Stimulated activated naive B cell treated with anti-CD40 and anti-IgM and Interleukin-4, amounts not matched to agents 10 μg/mL and 1 μg/mL and 100 μg/mL, for 72 hours (primary cell): ENCODE measurements around the gene WRAP53.

Source experiments
- ATAC-seq, 2 donors: fragments of 150-1000 bp; cut with Tn5 transposase; replicated peaks; 2 replicates each; pipeline ENCODE4 v1.10.0; 2021; ENCODE audit warnings: moderate library complexity in 1 of 2
- DNase-seq: peaks from one replicate; pipeline ENCODE4 v3.0.0; 2021
- H3K27ac Mint-ChIP-seq: one replicate; pipeline ENCODE4 v1.8.0; 2022; ENCODE audit warnings: mild to moderate bottlenecking, mixed read lengths
- H3K27me3 Mint-ChIP-seq, 2 donors: one replicate each; pipeline ENCODE4 v1.8.0; 2022; ENCODE audit warnings: mixed read lengths in 2 of 2
- H3K36me3 Mint-ChIP-seq, 2 donors: one replicate each; pipeline ENCODE4 v1.8.0; 2022; ENCODE audit warnings: mixed read lengths in 2 of 2, mild to moderate bottlenecking in 1 of 2
- H3K4me1 Mint-ChIP-seq, 2 donors: one replicate each; pipeline ENCODE4 v1.8.0; 2022; ENCODE audit warnings: mixed read lengths in 2 of 2, mild to moderate bottlenecking in 1 of 2
- H3K4me3 Mint-ChIP-seq, 2 donors: one replicate each; pipeline ENCODE4 v1.8.0; 2022; ENCODE audit warnings: mild to moderate bottlenecking in 2 of 2, mixed read lengths in 2 of 2, moderate library complexity in 1 of 2
- H3K9me3 Mint-ChIP-seq, 2 donors: one replicate each; pipeline ENCODE4 v1.8.0; 2022; ENCODE audit warnings: mixed read lengths in 2 of 2, mild to moderate bottlenecking in 1 of 2

The WRAP53 gene

GRCh38 chr17:7656958-7657609, 31.2 kb upstream of the WRAP53 start:
- Mint-ChIP-seq H3K27me3 (peaks cover 24 to 26% of the 10 kb centered on the region in 2 donors), H3K4me1 (peaks cover 4 to 11% of the 10 kb centered on the region in 2 donors), H3K9me3 (no peaks in the 10 kb centered on the region), H3K4me3 (no peak overlapping the region), H3K36me3 (no peaks in the 10 kb centered on the region), H3K27ac (peak overlapping the region; percentile 53)
- DNase-seq (no peak), ATAC-seq (no peak)

- H3K9me3 Mint-ChIP-seq: no peaks in the 10 kb centered on the region
- no peaks in the 10 kb centered on the region for H3K27me3 Mint-ChIP-seq
- peak overlapping the region; percentile 77 for H3K27ac Mint-ChIP-seq
- no peak overlapping the region for H3K4me3 Mint-ChIP-seq
- DNase-seq (no peak), ATAC-seq (no peak)
- H3K4me1 Mint-ChIP-seq: no peaks in the 10 kb centered on the region
- H3K36me3 Mint-ChIP-seq: peaks cover 31 to 44% of the 10 kb centered on the region in 2 donors
Observed at GRCh38 chr17:7667656-7668406, 20.4 kb upstream of the WRAP53 start.

- H3K27me3 Mint-ChIP-seq: no peaks in the 10 kb centered on the region
- no peaks in the 10 kb centered on the region for H3K4me1 Mint-ChIP-seq
- ATAC-seq (no peak), DNase-seq (no peak)
- H3K36me3 Mint-ChIP-seq: peaks cover 34 to 49% of the 10 kb centered on the region in 2 donors
- H3K4me3 Mint-ChIP-seq: no peak overlapping the region
- H3K27ac Mint-ChIP-seq: no peak overlapping the region
- H3K9me3 Mint-ChIP-seq: peaks cover 2 to 3% of the 10 kb centered on the region in 2 donors
Observed at GRCh38 chr17:7668482-7668881, 19.8 kb upstream of the WRAP53 start.

GRCh38 chr17:7673239-7673638, 15.0 kb upstream of the WRAP53 start:
- Mint-ChIP-seq H3K4me1 (no peaks in the 10 kb centered on the region), H3K27me3 (no peaks in the 10 kb centered on the region), H3K9me3 (peaks cover 9 to 10% of the 10 kb centered on the region in 2 donors), H3K4me3 (no peak overlapping the region), H3K36me3 (peaks cover 51 to 63% of the 10 kb centered on the region in 2 donors), H3K27ac (no peak overlapping the region)
- DNase-seq (no peak), ATAC-seq (no peak)

GRCh38 chr17:7674934-7675333, 13.3 kb upstream of the WRAP53 start:
- peaks cover 47 to 53% of the 10 kb centered on the region in 2 donors for H3K36me3 Mint-ChIP-seq
- H3K4me1 Mint-ChIP-seq: peaks cover 0 to 1% of the 10 kb centered on the region in 2 donors
- no peak overlapping the region for H3K4me3 Mint-ChIP-seq
- DNase-seq (no peak), ATAC-seq (no peak)
- H3K27me3 Mint-ChIP-seq: no peaks in the 10 kb centered on the region
- peaks cover 9 to 10% of the 10 kb centered on the region in 2 donors for H3K9me3 Mint-ChIP-seq
- H3K27ac Mint-ChIP-seq: no peak overlapping the region

- H3K4me3 Mint-ChIP-seq: no peak overlapping the region
- H3K9me3 Mint-ChIP-seq: peaks cover 9 to 10% of the 10 kb centered on the region in 2 donors
- DNase-seq: no peak
- peaks cover 41 to 45% of the 10 kb centered on the region in 2 donors for H3K36me3 Mint-ChIP-seq
- no peak overlapping the region for H3K27ac Mint-ChIP-seq
- H3K27me3 Mint-ChIP-seq: no peaks in the 10 kb centered on the region
- ATAC-seq: no peak
- H3K4me1 Mint-ChIP-seq: peaks cover 0 to 1% of the 10 kb centered on the region in 2 donors
Observed at GRCh38 chr17:7676533-7676932, 11.7 kb upstream of the WRAP53 start.

- no peak for DNase-seq
- no peak for ATAC-seq
- Mint-ChIP-seq H3K4me3 (no peak overlapping the region), H3K36me3 (peaks cover 38 to 41% of the 10 kb centered on the region in 2 donors), H3K27me3 (no peaks in the 10 kb centered on the region), H3K27ac (no peak overlapping the region), H3K4me1 (peaks cover 3 to 4% of the 10 kb centered on the region in 2 donors), H3K9me3 (peaks cover 9 to 10% of the 10 kb centered on the region in 2 donors)
Observed at GRCh38 chr17:7677388-7678067, 10.7 kb upstream of the WRAP53 start.

GRCh38 chr17:7684851-7685532, 3.3 kb upstream of the WRAP53 start:
- H3K9me3 Mint-ChIP-seq: no peaks in the 10 kb centered on the region
- H3K27ac Mint-ChIP-seq: peak overlapping the region; percentile 99
- H3K4me3 Mint-ChIP-seq: peak overlapping the region; percentile 88 to 91
- DNase-seq (no peak), ATAC-seq (no peak)
- no peaks in the 10 kb centered on the region for H3K27me3 Mint-ChIP-seq
- peaks cover 14 to 28% of the 10 kb centered on the region in 2 donors for H3K36me3 Mint-ChIP-seq
- peaks cover 19 to 42% of the 10 kb centered on the region in 2 donors for H3K4me1 Mint-ChIP-seq

- no peaks in the 10 kb centered on the region for H3K9me3 Mint-ChIP-seq
- ATAC-seq: peak; percentile 70 to 74
Observed at GRCh38 chr17:7685533-7686221, 2.6 kb upstream of the WRAP53 start.

GRCh38 chr17:7686222-7687071, 1.8 kb upstream of the WRAP53 start:
- H3K36me3 Mint-ChIP-seq: peaks cover 14 to 38% of the 10 kb centered on the region in 2 donors
- no peaks in the 10 kb centered on the region for H3K27me3 Mint-ChIP-seq
- H3K4me1 Mint-ChIP-seq: peaks cover 25 to 46% of the 10 kb centered on the region in 2 donors
- DNase-seq: peak; percentile 82
- peak overlapping the region; percentile 99 for H3K27ac Mint-ChIP-seq
- ATAC-seq: peak; percentile 48 to 61
- H3K4me3 Mint-ChIP-seq: peak overlapping the region; percentile 88 to 91
- no peaks in the 10 kb centered on the region for H3K9me3 Mint-ChIP-seq

More at GRCh38 chr17:7685533-7686221, 2.6 kb upstream of the WRAP53 start:
- Mint-ChIP-seq H3K4me1 (peaks cover 23 to 46% of the 10 kb centered on the region in 2 donors), H3K27ac (peak overlapping the region; percentile 99), H3K36me3 (peaks cover 14 to 32% of the 10 kb centered on the region in 2 donors), H3K4me3 (peak overlapping the region; percentile 88 to 91), H3K27me3 (no peaks in the 10 kb centered on the region)
- peak; percentile 87 for DNase-seq

- peak; percentile 53 to 58 for ATAC-seq
- no peaks in the 10 kb centered on the region for H3K27me3 Mint-ChIP-seq
- DNase-seq: peak; percentile 89
- H3K27ac Mint-ChIP-seq: peak within 1 kb of the TSS; percentile 99
- H3K36me3 Mint-ChIP-seq: peaks cover 18 to 44% of the 10 kb centered on the region in 2 donors
- H3K4me3 Mint-ChIP-seq: peak within 1 kb of the TSS; percentile 88 to 91
- peaks cover 25 to 44% of the 10 kb centered on the region in 2 donors for H3K4me1 Mint-ChIP-seq
- no peaks in the 10 kb centered on the region for H3K9me3 Mint-ChIP-seq
Observed at GRCh38 chr17:7687072-7687907, 987 bp upstream of the WRAP53 start, which contains the start of gene TP53. Gene TP53, minus strand, starts transcription at chr17:7687490. Its CDS starts 10,896 bp downstream, at chr17:7676594.

- Mint-ChIP-seq H3K27me3 (no peaks in the 10 kb centered on the region), H3K27ac (peak overlapping the region; percentile 99), H3K36me3 (peaks cover 28 to 51% of the 10 kb centered on the region in 2 donors), H3K4me3 (peak overlapping the region; percentile 88 to 91), H3K9me3 (no peaks in the 10 kb centered on the region), H3K4me1 (peaks cover 23 to 37% of the 10 kb centered on the region in 2 donors)
- DNase-seq (no peak), ATAC-seq (no peak)
Observed at GRCh38 chr17:7688808-7689316, 585 bp downstream of the WRAP53 start.
